ENCODE measurements around the gene PRDM8.

GRCh38 chr4:80228460-80228859, 31.2 kb downstream of the PRDM8 start:
- no peak for TF ChIP-seq POLR2AphosphoS5 (IDR thresholded peaks at IDR 0.05)
- no peak for TF ChIP-seq CTCF (IDR thresholded peaks at IDR 0.05 in 8 of 11, conservative IDR thresholded peaks at IDR 0.05 in 3 of 11)
- TF ChIP-seq POLR2A (IDR thresholded peaks at IDR 0.05), result no peak

Measured in spleen (tissue), 7 donors.